MCF 10A (cell line): ENCODE measurements around the gene KCNQ5. TPM values are rescaled to one million over a fixed set of nuclear protein-coding genes. Genes with fewer than 3 reads are reported as not detected.
A peak's percentile ranks its signal among the peaks of the same experiment; 100 is the strongest.

Experiments
- BruUV-seq: library from RNA; stranded (reverse); fragments of 400-500 nt; replicated peaks from 2 replicates; lab custom pipeline; 2021; lab: Mats Ljungman, UMichigan
- CTCF ChIA-PET: fragments of 300-600 bp; sonication (Branson Sonifier 250); formaldehyde crosslinking; extraction: SDS; loops from one replicate; lab custom pipeline; 2021; ENCODE audit warnings: antibody characterized with exemption, inconsistent platforms; lab: Yijun Ruan, JAX
- POLR2A ChIA-PET: fragments of 300-600, 350-650 bp; sonication (Branson Sonifier 250); formaldehyde crosslinking; extraction: SDS; loops from one replicate; lab custom pipeline; 2020; ENCODE audit warnings: antibody characterized with exemption, inconsistent platforms; lab: Yijun Ruan, JAX
- DNase-seq: peaks from one replicate; pipeline ENCODE4 v3.0.0-alpha.2; 2018; ENCODE audit not compliant: unreplicated experiment
- H3K27ac Mint-ChIP-seq: one replicate; pipeline ENCODE4 v1.8.0; 2022; ENCODE audit warnings: mild to moderate bottlenecking, low read depth, mixed read lengths; ENCODE audit not compliant: unreplicated experiment
- H3K27me3 Mint-ChIP-seq: one replicate; pipeline ENCODE4 v1.8.0; 2022; ENCODE audit warnings: mixed read lengths; ENCODE audit not compliant: insufficient read depth, unreplicated experiment
- H3K36me3 Mint-ChIP-seq: one replicate; pipeline ENCODE4 v1.8.0; 2022; ENCODE audit warnings: mild to moderate bottlenecking, moderate library complexity, mixed read lengths; ENCODE audit not compliant: insufficient read depth, unreplicated experiment
- H3K4me1 Mint-ChIP-seq: one replicate; pipeline ENCODE4 v1.8.0; 2022; ENCODE audit warnings: mixed read lengths; ENCODE audit not compliant: insufficient read depth, unreplicated experiment
- H3K4me3 Mint-ChIP-seq: one replicate; pipeline ENCODE4 v1.8.0; 2022; ENCODE audit warnings: mild to moderate bottlenecking, moderate library complexity, mixed read lengths; ENCODE audit not compliant: unreplicated experiment
- H3K9me3 Mint-ChIP-seq: one replicate; pipeline ENCODE4 v1.8.0; 2022; ENCODE audit warnings: mixed read lengths; ENCODE audit not compliant: unreplicated experiment
- intact Hi-C: fragments of 100-400 bp; cut with micrococcal nuclease; formaldehyde crosslinking; loops from 2 replicates; pipeline ENCODE4 v1.14.1; 2022
- total RNA-seq: library from RNA; stranded (reverse); gene quantifications from 2 replicates; pipeline ENCODE4 v1.2.3, GENCODE V29; 2022
- TF ChIP-seq, protein P1 (sequence below): fragments of 200-600 bp; IDR thresholded peaks from one replicate; pipeline ENCODE4 v1.8.0; 2022; ENCODE audit warnings: antibody characterized with exemption, mild to moderate bottlenecking; ENCODE audit not compliant: unreplicated experiment

KCNQ5 gene
- total RNA-seq, 1 experiment from 2014 or later: 10.3 TPM

DNA sequence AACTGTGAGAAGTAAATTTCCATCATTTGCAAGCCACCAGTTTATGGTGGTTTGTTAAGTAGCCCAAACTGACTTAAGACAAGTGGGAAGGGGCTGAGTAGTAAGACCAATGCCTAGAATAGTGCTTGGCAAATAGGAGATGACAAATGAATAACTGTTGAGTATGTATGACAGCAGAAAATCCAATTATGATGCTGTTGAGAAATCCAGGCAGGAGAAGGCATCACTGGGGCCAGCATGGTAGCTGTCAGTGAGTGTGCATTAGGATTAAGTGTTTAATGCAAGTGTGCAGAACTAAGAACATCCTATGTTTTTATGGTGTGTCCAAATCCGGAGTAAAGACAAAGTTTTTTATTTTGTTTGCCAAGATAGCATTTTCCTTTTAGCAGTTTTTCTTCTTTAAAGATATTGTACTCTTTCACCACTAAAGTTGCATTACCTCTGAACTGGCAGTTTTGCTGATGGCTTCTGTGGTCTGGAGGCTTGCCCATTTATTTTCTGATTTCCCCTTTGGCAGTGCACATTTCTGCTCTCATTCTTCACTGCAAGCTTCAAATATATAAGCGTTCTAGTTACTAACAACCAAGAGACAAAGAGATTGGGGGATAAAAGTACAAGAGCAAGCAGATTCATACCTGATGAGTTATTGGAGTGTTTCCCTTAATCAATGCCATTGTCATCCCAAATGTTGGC is 289.7 kb downstream of the KCNQ5 start:
- Mint-ChIP-seq H3K9me3 (no peaks in the 10 kb centered on the region), H3K27me3 (no peaks in the 10 kb centered on the region), H3K36me3 (no peaks in the 10 kb centered on the region), H3K4me3 (no peak overlapping the region), H3K27ac (no peak overlapping the region), H3K4me1 (peaks cover 22% of the 10 kb centered on the region)
- ChIA-PET CTCF (interaction anchor here (0.7 to 0.8 kb wide), 2 partner anchors 8 to 104 kb away, joined by 3 read pairs; no protein-coding TSS in a partner anchor), POLR2A (no interaction called here)
- TF ChIP-seq, protein P1, sequence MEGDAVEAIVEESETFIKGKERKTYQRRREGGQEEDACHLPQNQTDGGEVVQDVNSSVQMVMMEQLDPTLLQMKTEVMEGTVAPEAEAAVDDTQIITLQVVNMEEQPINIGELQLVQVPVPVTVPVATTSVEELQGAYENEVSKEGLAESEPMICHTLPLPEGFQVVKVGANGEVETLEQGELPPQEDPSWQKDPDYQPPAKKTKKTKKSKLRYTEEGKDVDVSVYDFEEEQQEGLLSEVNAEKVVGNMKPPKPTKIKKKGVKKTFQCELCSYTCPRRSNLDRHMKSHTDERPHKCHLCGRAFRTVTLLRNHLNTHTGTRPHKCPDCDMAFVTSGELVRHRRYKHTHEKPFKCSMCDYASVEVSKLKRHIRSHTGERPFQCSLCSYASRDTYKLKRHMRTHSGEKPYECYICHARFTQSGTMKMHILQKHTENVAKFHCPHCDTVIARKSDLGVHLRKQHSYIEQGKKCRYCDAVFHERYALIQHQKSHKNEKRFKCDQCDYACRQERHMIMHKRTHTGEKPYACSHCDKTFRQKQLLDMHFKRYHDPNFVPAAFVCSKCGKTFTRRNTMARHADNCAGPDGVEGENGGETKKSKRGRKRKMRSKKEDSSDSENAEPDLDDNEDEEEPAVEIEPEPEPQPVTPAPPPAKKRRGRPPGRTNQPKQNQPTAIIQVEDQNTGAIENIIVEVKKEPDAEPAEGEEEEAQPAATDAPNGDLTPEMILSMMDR: no peak
- DNase-seq: peak; percentile 20
- intact Hi-C loops: no loop called here
- BruUV-seq: no TSS peak

DNA sequence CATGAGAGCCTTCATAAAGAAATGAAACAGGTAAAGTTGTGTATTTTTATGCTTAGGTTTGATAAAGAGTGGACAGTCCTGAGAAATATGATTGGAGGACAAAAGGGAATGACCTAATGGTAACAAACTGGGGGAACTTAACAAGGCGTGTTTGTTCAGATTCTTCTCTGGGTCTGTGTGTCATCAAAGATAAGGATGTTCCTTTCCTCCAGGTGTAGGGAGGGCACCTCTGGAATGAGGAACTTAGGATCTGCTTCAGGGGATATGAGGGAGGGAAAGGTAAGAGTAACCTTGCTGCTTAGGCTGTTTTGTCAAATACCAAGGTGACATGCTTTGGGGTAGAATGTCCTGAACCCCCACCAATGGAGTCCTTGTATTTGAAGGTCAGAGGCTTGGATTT is 291.9 kb downstream of the KCNQ5 start:
- ChIA-PET CTCF (interaction anchor here (0.6 kb wide), 1 partner anchor 214 kb away, joined by 3 read pairs; no protein-coding TSS in a partner anchor), POLR2A (no interaction called here)
- Mint-ChIP-seq H3K9me3 (no peaks in the 10 kb centered on the region), H3K4me1 (peaks cover 22% of the 10 kb centered on the region), H3K4me3 (no peak overlapping the region), H3K36me3 (no peaks in the 10 kb centered on the region), H3K27ac (no peak overlapping the region), H3K27me3 (no peaks in the 10 kb centered on the region)
- no peak for DNase-seq
- no TSS peak for BruUV-seq
- TF ChIP-seq, protein P1: no peak
- intact Hi-C loops: no loop called here

DNA sequence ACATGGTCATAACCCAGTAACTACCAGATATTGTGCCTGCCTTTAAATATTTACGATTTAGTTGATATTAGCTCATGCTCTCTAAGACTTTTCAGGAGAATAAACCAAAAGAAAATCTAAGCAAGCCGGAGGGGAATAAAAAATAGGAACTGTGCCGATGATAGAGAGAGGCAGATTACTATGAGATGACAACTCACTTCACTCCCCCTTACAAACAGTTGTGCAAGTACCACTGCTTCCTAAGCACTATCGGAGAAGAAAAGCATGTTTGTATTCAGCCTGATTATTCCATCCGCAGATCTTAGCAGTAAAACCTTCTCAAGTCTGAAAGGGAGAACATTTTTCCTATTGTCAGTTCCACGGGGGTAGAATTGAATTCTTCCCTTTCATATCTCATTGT is 294.4 kb downstream of the KCNQ5 start:
- no peaks in the 10 kb centered on the region for H3K27me3 Mint-ChIP-seq
- intact Hi-C loops: no loop called here
- ChIA-PET POLR2A (no interaction called here), CTCF (no interaction called here)
- TF ChIP-seq, protein P1: no peak
- no TSS peak for BruUV-seq
- H3K4me3 Mint-ChIP-seq: no peak overlapping the region
- DNase-seq: no peak
- peaks cover 15% of the 10 kb centered on the region for H3K4me1 Mint-ChIP-seq
- H3K36me3 Mint-ChIP-seq: no peaks in the 10 kb centered on the region
- H3K27ac Mint-ChIP-seq: no peak overlapping the region
- no peaks in the 10 kb centered on the region for H3K9me3 Mint-ChIP-seq

DNA sequence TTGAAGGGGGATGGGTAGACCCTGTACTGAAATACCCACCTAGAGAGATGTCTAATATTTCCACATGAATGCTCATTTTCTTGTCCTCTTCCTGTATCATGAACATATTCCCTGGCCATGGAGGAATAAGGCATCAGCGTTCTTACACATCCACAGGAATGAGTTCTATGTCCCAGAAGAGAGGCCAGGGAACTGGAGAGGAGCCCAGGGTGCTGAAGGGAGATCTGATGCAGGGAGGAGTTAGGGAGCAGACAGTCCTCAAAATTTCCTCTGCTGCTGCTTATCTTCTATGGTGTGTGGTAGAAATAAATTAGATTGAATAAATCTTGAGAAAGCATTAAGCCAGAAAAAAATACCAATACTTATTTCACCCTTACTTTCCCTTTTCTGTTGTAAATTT is 295.0 kb downstream of the KCNQ5 start:
- intact Hi-C loops: no loop called here
- POLR2A ChIA-PET: no interaction called here

More for the DNA sequence above, 295.0 kb downstream of the KCNQ5 start:
- H3K4me3 Mint-ChIP-seq: no peak overlapping the region
- CTCF ChIA-PET: no interaction called here
- H3K4me1 Mint-ChIP-seq: peaks cover 9% of the 10 kb centered on the region
- no peaks in the 10 kb centered on the region for H3K9me3 Mint-ChIP-seq
- no peaks in the 10 kb centered on the region for H3K36me3 Mint-ChIP-seq
- TF ChIP-seq, protein P1: no peak
- no TSS peak for BruUV-seq
- no peak for DNase-seq
- no peak overlapping the region for H3K27ac Mint-ChIP-seq
- H3K27me3 Mint-ChIP-seq: no peaks in the 10 kb centered on the region
